Stimulated activated CD8-positive, alpha-beta memory T cell treated with anti-CD3 and anti-CD28 coated beads, Interleukin-2, amount 100 ng/mL, for 48 hours (primary cell): Measurements from ENCODE around the gene OMD.

ENCODE experiments used
- DNase-seq, 2 donors: peaks; one replicate each; pipeline ENCODE4 v3.0.0-alpha.2; 2020; ENCODE audit warnings: low read depth in 2 of 2

OMD gene

DNA sequence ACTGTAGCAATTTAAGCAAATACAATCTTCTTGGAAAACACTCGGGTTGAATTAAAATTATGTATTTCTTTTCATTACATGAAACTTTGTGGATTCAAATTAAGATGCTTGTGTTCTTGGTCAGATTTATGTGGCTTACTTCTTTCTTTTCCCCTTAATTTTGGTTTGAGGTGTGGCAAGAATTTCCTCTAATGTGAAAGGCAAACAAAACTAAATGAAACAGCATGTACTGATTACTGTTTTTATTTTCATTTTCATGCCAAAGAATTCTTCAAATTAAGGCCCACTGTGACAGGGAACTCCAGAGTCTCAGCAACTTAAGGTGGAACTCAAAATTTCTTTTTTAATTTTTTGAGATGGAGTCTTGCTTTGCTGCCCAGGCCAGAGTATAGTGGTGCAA is at the start of gene OMD:
TSS of gene OMD (minus strand) at position 132 of the 400 bp plus-strand sequence. CDS start 6,913 bp downstream, outside the sequence.
- no peak for DNase-seq

DNA sequence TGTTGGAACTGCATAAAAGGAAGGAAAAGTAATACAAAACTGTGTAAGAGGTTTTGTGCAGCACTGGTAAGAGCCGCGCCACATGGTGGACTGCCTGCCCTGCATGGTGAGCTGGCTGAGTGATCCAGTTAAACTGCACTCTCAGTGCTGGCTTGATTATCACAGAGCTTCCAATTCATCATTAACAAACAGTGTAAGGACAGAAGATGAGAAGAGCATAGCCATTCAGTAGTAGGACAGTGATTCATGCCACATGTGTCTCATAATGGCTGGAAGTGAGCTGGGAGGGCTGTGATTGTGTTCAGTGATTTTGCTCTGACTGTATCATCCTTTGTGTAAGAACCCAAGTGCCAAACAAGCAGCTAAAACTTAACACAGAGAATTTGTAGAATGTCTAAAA is 43.9 kb upstream of the OMD start:
- DNase-seq, result no peak

- DNase-seq, result no peak
Observed at GRCh38 chr9:92467511-92467910, 43.2 kb upstream of the OMD start.

DNA sequence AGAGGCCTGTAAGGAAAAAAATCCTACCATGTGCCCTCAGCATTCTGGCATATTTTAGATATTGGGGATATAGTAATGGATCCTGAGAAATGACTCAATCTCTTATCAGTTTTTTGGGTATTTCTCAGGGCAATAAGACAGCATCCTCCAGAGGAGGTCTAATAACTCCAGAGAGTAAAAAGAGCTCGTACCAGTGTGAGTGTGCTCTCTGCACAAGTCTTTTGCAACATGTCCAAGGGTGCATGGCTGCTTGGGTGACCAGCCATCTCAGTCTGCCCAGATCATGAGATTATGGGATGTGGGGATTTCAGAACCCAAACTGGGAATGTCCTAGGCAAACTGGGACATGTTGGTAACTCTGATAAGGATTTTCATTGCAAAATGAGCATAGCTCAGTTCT is 42.8 kb upstream of the OMD start:
- DNase-seq, result no peak

DNA sequence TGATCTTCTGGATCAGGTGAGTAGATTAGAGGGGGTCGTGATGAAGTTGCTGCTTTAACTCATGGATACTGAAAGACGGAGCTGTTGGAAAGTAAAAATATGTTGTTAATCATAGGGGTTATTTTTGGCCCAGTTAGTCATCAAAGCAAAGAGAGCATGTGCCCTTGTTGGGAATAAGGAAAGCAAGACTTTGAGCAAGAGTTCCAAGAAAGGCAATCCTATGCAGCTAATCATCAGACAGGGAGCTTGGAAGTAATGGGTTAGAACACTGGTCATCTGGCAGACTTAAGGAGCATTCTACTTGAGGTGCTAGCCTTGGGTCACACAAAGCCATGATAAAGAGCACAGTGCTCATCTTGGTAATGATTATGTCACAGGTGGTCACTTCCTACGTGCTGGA is 39.7 kb upstream of the OMD start:
- no peak for DNase-seq

DNA sequence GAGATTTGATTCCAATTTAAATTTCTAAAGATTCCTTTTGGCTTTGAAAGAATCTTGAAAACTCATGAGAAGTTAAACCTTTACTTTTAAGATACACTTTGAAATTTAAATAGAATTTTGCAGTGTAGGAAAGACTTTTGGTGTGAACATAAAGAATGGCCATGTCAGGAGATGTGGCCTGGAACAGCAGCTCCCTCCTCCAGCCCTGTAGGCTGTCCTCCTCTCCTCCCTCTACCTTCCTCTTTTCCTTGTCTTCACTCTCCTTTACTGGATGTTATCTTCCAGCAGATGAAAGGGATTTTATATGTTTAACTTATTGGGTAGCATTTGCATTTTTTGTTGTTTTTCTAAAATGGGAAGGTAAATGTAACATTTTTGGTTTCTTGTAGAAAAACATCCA is 39.1 kb upstream of the OMD start:
- no peak for DNase-seq

DNA sequence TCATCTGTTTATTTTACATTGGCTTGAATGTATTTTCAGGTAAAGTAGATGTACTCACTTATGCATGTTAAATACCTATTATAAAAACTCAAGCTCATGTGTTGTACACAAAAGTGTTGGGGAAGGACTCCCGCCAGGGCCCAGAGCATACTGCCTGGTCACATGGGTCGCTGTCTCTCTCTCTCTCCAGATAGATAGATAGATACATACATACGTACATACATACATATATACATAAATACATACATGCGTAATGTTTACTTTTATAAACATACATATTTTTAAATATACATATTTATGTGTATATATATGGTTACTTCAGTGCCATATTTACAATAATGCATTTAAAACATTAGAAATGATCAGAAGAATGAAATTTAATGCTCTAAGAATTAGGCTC is 33.3 kb upstream of the OMD start:
- no peak for DNase-seq

GRCh38 chr9:92455217-92455616 is 30.9 kb upstream of the OMD start:
- no peak for DNase-seq

- no peak for DNase-seq
Observed at GRCh38 chr9:92446536-92446935, 22.3 kb upstream of the OMD start.

DNA sequence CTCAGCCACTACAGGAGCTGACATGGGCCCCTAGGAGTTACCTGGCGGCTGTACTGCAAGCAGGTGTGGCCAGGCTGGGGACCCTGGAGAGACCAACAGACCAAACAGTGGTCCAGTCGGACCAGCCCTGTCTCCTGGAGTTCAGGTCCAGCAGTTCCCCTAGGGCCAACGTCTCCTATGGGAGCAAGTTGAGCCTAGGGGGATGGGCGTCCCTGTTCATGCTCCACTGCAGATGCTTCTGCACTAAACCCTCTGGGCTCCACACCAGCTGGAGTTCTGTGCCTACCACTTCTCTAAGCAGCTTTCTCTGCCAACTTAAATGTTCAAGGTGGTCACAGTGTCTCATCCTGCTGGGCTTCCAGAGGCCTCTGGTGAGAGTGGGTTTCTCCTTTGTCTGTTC is 20.6 kb upstream of the OMD start:
- DNase-seq, result no peak

- no peak for DNase-seq
Observed at GRCh38 chr9:92440751-92441046, 16.4 kb upstream of the OMD start.

- no peak for DNase-seq
Observed at GRCh38 chr9:92439921-92440750, 15.9 kb upstream of the OMD start.

DNA sequence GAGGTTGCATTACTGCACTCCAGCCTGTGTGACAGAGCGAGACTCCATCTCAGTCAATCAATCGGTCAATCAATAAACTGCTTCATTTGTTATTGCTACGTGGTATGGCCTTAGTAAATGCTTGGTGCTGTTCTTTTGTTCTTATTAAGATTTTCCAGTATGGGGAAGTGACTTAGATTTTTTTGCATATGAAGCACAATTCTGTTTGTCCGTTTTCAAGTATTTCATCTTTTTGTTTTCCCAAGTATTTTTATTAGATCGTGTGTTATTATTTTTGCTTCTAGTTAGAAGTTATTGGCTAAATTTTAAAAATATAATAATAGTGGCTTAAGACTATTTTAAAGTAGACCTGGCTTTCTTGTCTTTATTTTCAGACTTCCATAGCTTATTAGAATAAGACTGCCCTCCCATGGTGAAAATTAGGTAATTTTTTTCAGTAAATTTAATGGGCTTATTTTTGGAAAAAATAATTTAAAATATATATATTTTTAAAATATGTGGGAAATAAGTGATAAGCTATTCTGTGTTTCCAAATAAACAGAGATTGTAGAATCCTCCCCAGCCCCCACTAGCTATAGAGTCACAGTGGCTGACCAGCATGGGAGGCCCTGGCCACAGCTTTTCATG is 14.7 kb upstream of the OMD start:
- no peak for DNase-seq

DNA sequence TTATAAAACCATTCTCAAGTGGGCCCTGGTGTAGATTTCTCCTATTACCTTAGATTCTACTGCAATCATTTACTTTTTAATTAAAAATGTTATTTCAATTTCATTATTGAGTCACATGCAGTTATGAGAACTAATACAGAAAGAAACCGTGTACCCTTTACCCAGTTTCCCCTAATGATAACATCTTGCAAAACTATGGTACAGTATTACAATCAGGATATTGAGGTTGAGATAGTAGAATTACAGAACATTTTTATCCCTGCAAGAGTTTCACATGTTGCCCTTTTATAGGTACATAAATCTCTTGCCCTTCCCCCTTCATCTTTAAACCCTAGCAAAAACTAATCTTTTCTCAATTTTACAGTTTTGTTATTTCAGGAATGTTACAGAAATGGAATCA is 11.0 kb upstream of the OMD start:
- no peak for DNase-seq

DNA sequence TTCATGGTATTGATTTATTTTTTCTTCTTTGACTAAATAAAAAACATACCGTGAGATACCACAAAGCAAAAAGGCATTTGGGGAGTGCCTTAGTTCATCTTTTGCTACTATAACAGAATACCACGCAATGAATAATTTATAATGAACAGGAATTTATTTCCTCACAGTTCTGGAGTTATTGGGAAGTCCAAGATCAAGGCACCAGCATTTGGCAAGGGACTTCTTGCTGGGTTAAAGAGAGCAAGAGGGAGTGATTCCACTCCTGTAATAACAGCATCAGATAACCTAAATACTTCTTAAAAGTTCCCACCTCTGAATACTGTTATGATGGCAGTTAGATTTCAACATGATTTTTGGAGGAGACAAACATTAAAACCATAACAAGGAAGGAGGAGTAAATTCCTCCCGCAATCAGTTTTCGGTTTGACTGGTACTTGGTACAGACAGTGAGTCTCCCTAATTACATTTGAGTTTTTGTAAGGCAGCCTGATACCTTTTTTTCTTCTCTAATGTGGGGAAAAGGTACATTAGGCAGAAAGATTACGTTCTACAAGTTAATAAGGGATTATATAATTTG is 8.8 kb upstream of the OMD start:
- no peak for DNase-seq

DNA sequence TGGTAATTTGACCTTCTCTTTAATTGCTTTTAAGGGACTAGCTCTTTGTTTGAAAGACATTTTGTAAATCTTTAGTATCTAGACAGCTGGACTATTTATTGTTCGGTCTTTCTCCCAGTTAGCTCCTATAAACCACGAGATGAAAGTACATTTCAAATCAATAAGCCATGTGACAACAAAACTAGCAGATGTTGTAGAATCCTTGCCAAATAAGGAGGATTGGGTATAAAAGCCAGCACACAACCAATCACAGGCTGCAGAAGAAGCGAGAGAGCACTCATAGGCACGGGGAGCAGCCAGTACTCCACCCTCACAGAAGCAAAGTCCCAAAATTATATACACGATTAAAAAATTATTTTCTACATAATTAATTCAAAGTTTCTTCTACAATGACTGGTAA is 8.1 kb upstream of the OMD start:
- no peak for DNase-seq

DNA sequence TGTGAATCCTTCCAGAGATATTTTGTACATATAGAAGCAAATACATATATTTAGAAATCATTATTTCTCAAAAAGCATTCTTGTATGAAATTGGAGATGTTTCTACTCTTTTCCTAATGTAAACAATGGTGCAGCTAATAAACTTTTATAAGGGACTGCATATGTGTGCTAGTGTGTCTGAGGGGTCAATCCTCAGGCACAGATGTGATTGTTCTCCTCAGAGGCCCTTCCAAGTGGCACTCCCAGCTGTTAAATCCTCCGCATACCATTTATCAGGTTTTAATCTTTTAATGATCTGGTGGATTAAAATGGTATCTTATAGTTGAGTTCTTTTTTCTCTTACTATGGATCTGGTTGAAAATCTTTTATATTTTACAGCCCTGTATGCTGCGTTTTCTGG is 5.6 kb upstream of the OMD start:
- no peak for DNase-seq

GRCh38 chr9:92426501-92427145 is 2.4 kb upstream of the OMD start:
- no peak for DNase-seq

- no peak for DNase-seq
Observed at GRCh38 chr9:92425474-92425873, 1.2 kb upstream of the OMD start.

DNA sequence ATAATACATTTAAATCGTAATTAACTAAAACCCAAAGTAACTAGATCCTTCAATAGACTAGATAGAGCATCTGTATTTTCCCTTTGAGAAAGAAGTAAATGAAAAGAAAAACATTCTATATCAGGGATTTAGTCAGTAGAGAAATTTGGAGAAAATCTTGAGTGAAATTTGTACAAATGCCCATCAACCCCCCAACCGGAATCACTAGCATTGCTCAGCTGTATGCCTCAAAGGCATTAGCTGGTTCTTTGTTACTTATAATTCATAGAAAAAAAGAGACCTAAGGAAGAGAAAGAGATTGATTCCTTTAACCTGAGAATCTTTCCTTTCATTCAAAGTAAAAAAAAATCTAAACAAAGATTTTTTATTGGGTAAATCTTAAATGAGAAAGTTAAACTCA is 659 bp downstream of the OMD start:
- DNase-seq, result no peak

DNA sequence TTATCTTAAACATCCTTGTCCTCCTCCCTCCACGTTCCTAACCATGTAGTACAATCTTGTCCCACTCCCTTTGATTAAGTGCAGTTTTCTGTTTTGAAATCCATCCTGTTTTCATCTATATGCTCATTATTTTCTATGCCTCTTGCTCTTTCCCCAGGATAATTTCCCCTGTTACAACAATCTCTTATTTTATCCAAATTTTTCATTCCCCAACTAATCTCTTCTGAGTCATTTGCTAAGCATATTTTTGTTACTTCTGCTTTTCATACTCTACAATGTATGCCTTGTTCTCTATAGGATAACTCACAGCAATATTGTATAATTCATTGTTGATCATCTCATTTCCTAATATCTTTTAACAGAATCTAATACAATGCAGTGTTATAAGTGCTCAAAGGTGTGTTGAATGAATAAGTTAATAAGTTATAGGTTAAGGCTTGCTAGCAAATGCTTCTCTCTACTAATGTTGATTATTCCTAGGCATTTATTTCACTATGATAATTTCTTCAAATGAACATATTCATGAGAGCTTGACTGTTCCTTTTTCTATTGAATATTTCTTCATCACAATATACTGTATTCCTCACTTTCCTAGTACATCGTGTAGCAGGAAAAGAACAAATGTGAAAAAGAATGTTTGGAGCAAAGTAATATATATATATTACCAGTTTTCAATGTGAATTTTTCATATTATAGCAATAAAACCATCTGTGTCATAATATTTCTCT is 1.5 kb downstream of the OMD start:
- DNase-seq, result no peak

- no peak for DNase-seq
Observed at GRCh38 chr9:92414566-92414965, 9.7 kb downstream of the OMD start.
